NCI-H460 (cell line): ENCODE data around the gene KIF1A. TPM values are rescaled to one million over a fixed set of nuclear protein-coding genes. Genes with fewer than 3 reads are reported as not detected.
A peak's percentile ranks its signal among the peaks of the same experiment; 100 is the strongest.
"Not testable (repeated sequence)": the region's sequence is repeated elsewhere in the genome, so short reads cannot be mapped to it uniquely, and the experiment has no call there.

Source experiments
- DNase-seq: peaks from one replicate; pipeline ENCODE4 v3.0.0-alpha.2; 2016; ENCODE audit warnings: low read depth; ENCODE audit errors: extremely low read depth
- total RNA-seq: library from RNA; depleted of rRNA; stranded (reverse); fragments of >200 nt; shearing (Covaris generic); gene quantifications from 2 replicates; pipeline ENCODE4 v1.2.3, GENCODE V29; 2014

Gene KIF1A
- total RNA-seq, 1 experiment from 2014 or later, result 0.37 TPM

- DNase-seq, result no peak
These were observed 27.0 kb upstream of the KIF1A start for GRCh38 chr2:240846873-240847595.

GRCh38 chr2:240846309-240846708, 26.3 kb upstream of the KIF1A start:
- not testable (repeated sequence) for DNase-seq

GRCh38 chr2:240840435-240841060, 20.5 kb upstream of the KIF1A start:
- peak; percentile 77 for DNase-seq

GRCh38 chr2:240839152-240840143, 19.4 kb upstream of the KIF1A start:
- DNase-seq, result no peak

GRCh38 chr2:240837621-240838020, 17.6 kb upstream of the KIF1A start:
- DNase-seq, result no peak

- DNase-seq, result no peak
These were observed 16.9 kb upstream of the KIF1A start for GRCh38 chr2:240836781-240837467.

GRCh38 chr2:240835528-240835927, 15.5 kb upstream of the KIF1A start:
- DNase-seq, result no peak

- DNase-seq, result no peak
These were observed 14.5 kb upstream of the KIF1A start for GRCh38 chr2:240834377-240834975.

GRCh38 chr2:240833724-240834285, 13.8 kb upstream of the KIF1A start:
- no peak for DNase-seq

- no peak for DNase-seq
These were observed 13.0 kb upstream of the KIF1A start for GRCh38 chr2:240832921-240833494.

- peak; percentile 90 for DNase-seq
These were observed 12.2 kb upstream of the KIF1A start for GRCh38 chr2:240832205-240832727.

- DNase-seq, result no peak
These were observed 11.7 kb upstream of the KIF1A start for GRCh38 chr2:240831594-240832204.

DNA sequence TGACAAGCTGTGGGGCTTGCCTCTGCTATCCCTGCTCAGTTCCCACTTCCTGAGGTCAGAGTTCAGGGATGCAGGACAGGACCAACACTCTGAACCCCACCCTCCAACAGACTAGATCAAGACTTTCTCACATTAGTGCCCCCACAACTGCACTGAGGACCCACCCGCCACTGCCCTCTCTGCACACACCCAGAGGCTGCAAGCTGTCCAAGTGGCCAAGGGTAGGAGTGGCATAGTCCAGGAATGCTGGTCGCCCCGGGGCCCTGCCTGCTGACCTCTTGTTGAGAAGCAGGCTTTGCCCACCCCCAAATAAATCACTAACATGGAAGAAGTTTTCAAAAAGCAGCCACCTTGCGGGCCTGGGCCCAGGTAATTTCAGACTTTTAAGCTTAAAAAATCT, 5.5 kb upstream of the KIF1A start:
- no peak for DNase-seq

DNA sequence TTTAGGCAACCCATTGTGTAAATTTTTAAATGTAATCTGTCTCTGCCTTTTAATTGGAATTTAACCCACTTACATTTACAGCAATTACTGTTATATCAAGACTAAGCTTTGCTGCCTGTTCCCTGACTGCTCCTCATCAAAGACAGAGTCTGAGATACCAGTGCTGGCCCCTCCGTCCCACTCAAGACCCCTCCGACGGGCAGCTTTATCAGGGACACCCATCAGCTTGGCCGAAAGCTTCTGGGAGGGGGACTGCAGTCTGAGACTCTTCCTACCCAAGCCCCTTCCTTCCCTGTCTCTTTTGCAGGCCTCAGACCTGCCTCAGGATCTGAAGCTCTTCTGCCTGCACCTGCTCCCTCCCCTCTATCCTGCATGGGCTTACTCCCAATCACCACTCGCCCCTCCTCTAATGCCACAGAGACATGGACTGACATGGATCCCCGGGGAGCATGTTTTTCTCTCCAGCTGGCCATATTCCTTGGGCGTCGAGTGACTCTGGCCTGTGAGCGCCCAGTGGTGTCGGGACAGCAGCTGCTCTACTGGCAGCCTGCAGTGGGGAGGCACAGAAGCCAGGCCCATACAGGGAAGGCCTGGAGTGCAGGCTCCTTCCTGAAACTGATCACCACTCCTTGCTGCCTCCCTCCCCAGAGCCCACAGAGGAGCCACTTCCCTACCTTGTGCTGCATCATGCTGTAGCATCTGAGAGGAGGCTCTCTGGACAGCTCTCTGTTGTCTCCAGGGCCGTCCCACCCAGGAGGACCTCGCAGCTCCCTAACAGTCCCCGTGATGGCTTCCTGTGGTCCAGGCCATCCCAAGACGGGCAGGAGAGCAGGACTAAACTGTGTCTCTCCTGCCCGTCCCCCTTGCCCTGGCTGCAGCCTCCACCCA, 3.7 kb upstream of the KIF1A start:
- DNase-seq, result no peak

DNA sequence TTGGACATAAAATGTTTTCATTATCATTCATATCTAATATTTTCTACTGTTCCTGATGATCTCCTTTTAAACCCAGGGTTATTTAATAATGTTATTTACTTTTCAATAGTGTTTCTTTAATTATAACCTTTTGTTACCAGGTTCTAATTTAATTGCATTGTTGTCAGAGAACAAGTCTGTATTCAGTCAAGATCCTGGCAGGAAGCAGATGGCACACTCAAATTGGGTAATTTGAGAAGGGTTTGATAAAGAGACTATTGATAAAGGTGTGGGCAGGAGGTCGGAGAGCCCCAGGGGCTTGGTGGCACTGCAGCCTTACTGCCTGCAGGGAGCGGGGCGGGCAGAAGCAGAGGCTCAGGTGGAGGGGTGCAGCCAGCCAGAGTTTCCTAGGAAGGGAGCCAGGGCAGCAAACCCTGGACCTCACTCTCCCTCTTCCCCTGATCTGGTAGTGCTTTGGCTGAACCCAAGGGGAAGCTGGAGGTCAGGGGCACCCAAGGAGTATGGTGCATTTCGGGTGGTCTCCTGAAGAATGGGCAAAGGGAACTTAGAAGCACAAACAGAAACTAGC, 2.3 kb upstream of the KIF1A start:
- no peak for DNase-seq

DNA sequence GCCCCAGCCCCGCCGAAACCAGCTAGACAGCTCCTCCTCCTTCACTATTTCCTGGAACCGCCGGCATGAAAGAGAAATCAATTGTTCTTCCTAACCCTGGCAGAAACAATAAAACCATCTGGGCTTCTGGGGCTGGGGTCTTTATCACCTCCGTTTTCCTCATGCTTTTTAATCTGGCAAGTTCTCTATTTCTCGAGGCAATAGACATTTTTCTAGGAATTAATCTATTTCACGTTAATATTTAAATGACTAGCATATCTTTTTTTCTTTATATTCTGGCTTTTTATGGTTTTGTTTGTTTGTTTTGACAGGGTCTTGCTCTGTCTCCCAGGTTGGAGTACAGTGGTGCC, 1.4 kb upstream of the KIF1A start:
- no peak for DNase-seq

DNA sequence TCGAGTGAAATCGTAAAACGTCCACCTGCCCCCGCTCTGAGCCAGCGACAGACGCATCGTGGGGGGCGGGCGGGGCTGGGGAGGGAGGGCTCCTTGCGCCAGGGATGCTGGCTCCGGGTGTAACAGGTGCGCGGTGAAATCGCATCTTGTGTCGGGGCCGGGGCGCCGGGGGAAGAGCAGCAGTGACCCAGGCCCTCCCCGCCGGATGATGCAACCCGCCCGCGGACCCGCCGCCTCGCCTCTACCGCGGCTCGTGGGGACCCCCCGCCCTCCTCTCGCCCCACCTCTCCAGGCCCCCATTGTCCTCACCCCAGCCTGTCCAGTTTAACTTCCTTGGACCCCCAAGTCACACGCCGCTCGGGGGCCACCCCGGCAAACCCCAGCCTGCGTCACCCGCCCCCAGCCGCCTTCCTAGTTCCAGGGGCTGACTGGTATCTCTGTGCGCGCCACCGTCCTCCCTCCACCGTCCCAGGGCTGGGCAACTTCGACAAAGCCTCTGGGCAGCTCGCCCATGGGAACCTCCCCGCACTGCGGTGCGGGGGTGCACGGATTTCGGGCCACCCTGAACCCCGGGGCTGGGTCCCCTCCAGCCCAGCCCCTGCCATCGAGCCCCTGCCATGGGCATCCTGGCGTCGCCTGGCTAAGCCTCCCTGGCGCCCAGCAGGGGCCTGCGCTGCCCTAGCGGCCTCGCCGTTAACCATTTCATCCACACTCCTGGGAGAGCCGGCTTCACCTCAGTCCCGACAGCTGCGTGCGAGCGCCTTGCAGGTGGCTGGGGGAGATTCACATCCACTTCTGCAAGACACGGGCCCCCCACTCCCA, 799 bp upstream of the KIF1A start:
- DNase-seq, result no peak
